ENCODE results near the gene IFNW1.
"Not testable (repeated sequence)": the region's sequence is repeated elsewhere in the genome, so short reads cannot be mapped to it uniquely, and the experiment has no call there.

Gene IFNW1

DNA sequence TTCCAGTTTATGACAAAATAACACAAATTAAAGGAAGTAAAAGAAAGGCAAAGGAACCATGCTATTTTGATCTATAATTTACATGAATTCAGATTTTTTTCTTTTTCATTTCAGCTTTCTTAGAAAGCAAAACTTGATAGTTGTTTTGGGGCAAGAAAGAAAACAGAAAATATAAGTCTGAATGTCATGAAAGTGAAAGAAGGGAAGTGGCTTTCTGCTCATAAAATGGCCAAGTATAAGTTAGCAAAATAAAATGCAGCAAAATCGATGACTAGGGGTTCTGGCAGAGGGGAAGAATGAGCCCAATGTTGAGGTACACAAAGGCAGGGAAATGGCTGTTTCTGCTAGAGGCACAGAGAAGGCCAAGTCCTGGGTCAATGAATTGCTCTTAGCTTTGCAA, 3.0 kb upstream of the IFNW1 start:
- no peak overlapping the region for H4K12ac ChIP-seq (ENCODE audit: low read depth, low read length)
- H3K4ac ChIP-seq (ENCODE audit: low read depth, low read length) = no peak overlapping the region
- no peak for DNase-seq
- no peak overlapping the region for H2BK120ac ChIP-seq (ENCODE audit: insufficient read depth, low read length, poor library complexity)
- no peaks in the 10 kb centered on the region for H3K36me3 ChIP-seq (ENCODE audit: control insufficient read depth in 1 of 2, insufficient read depth in 2 of 2, low read length in 2 of 2)
- H3K79me1 ChIP-seq (ENCODE audit: low read length) = no peaks in the 10 kb centered on the region
- H2BK5ac ChIP-seq (ENCODE audit: low read depth, low read length, poor library complexity) = no peak overlapping the region
- no peak overlapping the region for H3K18ac ChIP-seq (ENCODE audit: low read length)
- no peak overlapping the region for H3K27ac ChIP-seq (ENCODE audit: low read depth, low read length)
- no peak overlapping the region for H3K4me3 ChIP-seq (ENCODE audit: low read depth, low read length)
- no peak overlapping the region for H3K9ac ChIP-seq (ENCODE audit: low read length)
- H3K23ac ChIP-seq (ENCODE audit: low read length) = no peak overlapping the region
- no peak overlapping the region for H4K8ac ChIP-seq (ENCODE audit: low read depth, low read length)
- no peaks in the 10 kb centered on the region for H3K4me1 ChIP-seq (ENCODE audit: control insufficient read depth in 1 of 2, insufficient read depth in 2 of 2, low read length in 2 of 2)
- H2AFZ ChIP-seq (ENCODE audit: insufficient read depth, low read length, poor library complexity) = no peak overlapping the region
- no peak overlapping the region for H2BK12ac ChIP-seq (ENCODE audit: low read length)
- H3K4me2 ChIP-seq (ENCODE audit: low read length) = no peak overlapping the region
- H3K14ac ChIP-seq (ENCODE audit: low read length) = no peak overlapping the region
- H3K9me3 ChIP-seq (ENCODE audit: insufficient read depth, low read depth, low read length) = peaks cover 3% of the 10 kb centered on the region
- no CpG with 5 or more reads among the region's 1 CpG for WGBS (ENCODE audit: extremely low coverage, insufficient coverage, insufficient read length)
- no peaks in the 10 kb centered on the region for H3K79me2 ChIP-seq (ENCODE audit: control insufficient read depth, insufficient read depth, low read length, poor library complexity)
- no peak overlapping the region for H4K91ac ChIP-seq (ENCODE audit: low read depth, low read length)
- no peak overlapping the region for H2AK5ac ChIP-seq (ENCODE audit: low read length)
- no peaks in the 10 kb centered on the region for H3K27me3 ChIP-seq (ENCODE audit: insufficient read depth, low read length)

DNA sequence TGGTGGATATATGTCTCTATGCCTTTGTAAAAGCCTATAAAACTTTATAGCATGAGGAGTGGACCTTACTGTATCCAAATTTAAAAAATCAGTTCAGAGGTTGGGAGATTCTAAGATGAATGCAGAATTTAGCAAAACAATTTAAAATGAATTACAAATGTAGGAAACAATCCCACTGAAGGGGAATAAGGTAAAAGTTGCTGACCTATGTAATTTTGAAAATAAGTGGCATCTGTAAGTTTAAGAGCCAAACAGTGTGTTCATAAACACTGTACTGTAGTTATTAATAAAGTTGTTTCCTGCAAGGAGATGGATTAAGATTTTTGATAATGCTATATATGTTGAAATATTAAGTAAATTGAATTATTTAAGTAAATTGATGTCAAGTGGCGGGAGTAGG, 4.6 kb downstream of the IFNW1 start:
- H3K23ac ChIP-seq (ENCODE audit: low read length) = no peak overlapping the region
- H3K27me3 ChIP-seq (ENCODE audit: insufficient read depth, low read length) = no peaks in the 10 kb centered on the region
- no peak overlapping the region for H3K4me3 ChIP-seq (ENCODE audit: low read depth, low read length)
- no CpG with 5 or more reads among the region's 1 CpG for WGBS (ENCODE audit: extremely low coverage, insufficient coverage, insufficient read length)
- no peaks in the 10 kb centered on the region for H3K36me3 ChIP-seq (ENCODE audit: control insufficient read depth in 1 of 2, insufficient read depth in 2 of 2, low read length in 2 of 2)
- H4K91ac ChIP-seq (ENCODE audit: low read depth, low read length) = no peak overlapping the region
- H4K8ac ChIP-seq (ENCODE audit: low read depth, low read length) = no peak overlapping the region
- H2BK5ac ChIP-seq (ENCODE audit: low read depth, low read length, poor library complexity) = no peak overlapping the region
- H3K4me2 ChIP-seq (ENCODE audit: low read length) = no peak overlapping the region
- H3K9me3 ChIP-seq (ENCODE audit: insufficient read depth, low read depth, low read length) = peaks cover 2% of the 10 kb centered on the region
- no peak overlapping the region for H2BK12ac ChIP-seq (ENCODE audit: low read length)
- no peak overlapping the region for H3K14ac ChIP-seq (ENCODE audit: low read length)
- no peak overlapping the region for H2BK120ac ChIP-seq (ENCODE audit: insufficient read depth, low read length, poor library complexity)
- no peak overlapping the region for H3K4ac ChIP-seq (ENCODE audit: low read depth, low read length)
- H4K12ac ChIP-seq (ENCODE audit: low read depth, low read length) = no peak overlapping the region
- no peaks in the 10 kb centered on the region for H3K79me2 ChIP-seq (ENCODE audit: control insufficient read depth, insufficient read depth, low read length, poor library complexity)
- no peaks in the 10 kb centered on the region for H3K79me1 ChIP-seq (ENCODE audit: low read length)
- H2AK5ac ChIP-seq (ENCODE audit: low read length) = no peak overlapping the region
- H3K9ac ChIP-seq (ENCODE audit: low read length) = no peak overlapping the region
- H2AFZ ChIP-seq (ENCODE audit: insufficient read depth, low read length, poor library complexity) = no peak overlapping the region
- H3K4me1 ChIP-seq (ENCODE audit: control insufficient read depth in 1 of 2, insufficient read depth in 2 of 2, low read length in 2 of 2) = no peaks in the 10 kb centered on the region
- no peak overlapping the region for H3K27ac ChIP-seq (ENCODE audit: low read depth, low read length)
- no peak for DNase-seq
- no peak overlapping the region for H3K18ac ChIP-seq (ENCODE audit: low read length)

DNA sequence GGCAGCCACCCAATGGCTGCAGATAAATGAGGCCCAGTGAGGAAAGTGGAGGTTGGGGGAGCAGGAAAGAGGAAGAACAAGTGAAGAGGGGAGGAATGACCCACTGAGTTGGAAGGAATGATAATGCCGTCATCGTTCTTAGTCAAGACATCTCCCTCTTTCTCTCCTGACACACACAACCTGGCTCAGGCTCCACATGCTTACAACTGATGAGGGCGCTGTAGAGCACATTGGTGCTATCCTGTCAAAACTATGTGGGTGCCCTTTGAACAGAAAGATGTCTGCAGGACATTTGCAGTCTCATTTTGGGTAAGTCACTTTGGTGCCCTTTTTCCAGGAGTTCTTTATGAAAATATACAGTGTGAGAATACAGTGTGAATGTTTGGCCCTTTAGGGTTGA, 5.9 kb downstream of the IFNW1 start:
- no peak overlapping the region for H3K4me3 ChIP-seq (ENCODE audit: low read depth, low read length)
- no peaks in the 10 kb centered on the region for H3K27me3 ChIP-seq (ENCODE audit: insufficient read depth, low read length)
- no peak overlapping the region for H4K12ac ChIP-seq (ENCODE audit: low read depth, low read length)
- no peak overlapping the region for H3K14ac ChIP-seq (ENCODE audit: low read length)
- H3K9ac ChIP-seq (ENCODE audit: low read length) = no peak overlapping the region
- no CpG with 5 or more reads among the region's 3 CpGs for WGBS (ENCODE audit: extremely low coverage, insufficient coverage, insufficient read length)
- no peak overlapping the region for H2BK5ac ChIP-seq (ENCODE audit: low read depth, low read length, poor library complexity)
- no peaks in the 10 kb centered on the region for H3K79me1 ChIP-seq (ENCODE audit: low read length)
- H4K8ac ChIP-seq (ENCODE audit: low read depth, low read length) = no peak overlapping the region
- no peaks in the 10 kb centered on the region for H3K79me2 ChIP-seq (ENCODE audit: control insufficient read depth, insufficient read depth, low read length, poor library complexity)
- H2AK5ac ChIP-seq (ENCODE audit: low read length) = no peak overlapping the region
- H4K91ac ChIP-seq (ENCODE audit: low read depth, low read length) = no peak overlapping the region
- no peaks in the 10 kb centered on the region for H3K4me1 ChIP-seq (ENCODE audit: control insufficient read depth in 1 of 2, insufficient read depth in 2 of 2, low read length in 2 of 2)
- H3K9me3 ChIP-seq (ENCODE audit: insufficient read depth, low read depth, low read length) = peaks cover 2% of the 10 kb centered on the region
- H2BK120ac ChIP-seq (ENCODE audit: insufficient read depth, low read length, poor library complexity) = no peak overlapping the region
- H3K36me3 ChIP-seq (ENCODE audit: control insufficient read depth in 1 of 2, insufficient read depth in 2 of 2, low read length in 2 of 2) = no peaks in the 10 kb centered on the region
- H2BK12ac ChIP-seq (ENCODE audit: low read length) = no peak overlapping the region
- H3K27ac ChIP-seq (ENCODE audit: low read depth, low read length) = no peak overlapping the region
- no peak overlapping the region for H3K18ac ChIP-seq (ENCODE audit: low read length)
- no peak for DNase-seq
- H3K4me2 ChIP-seq (ENCODE audit: low read length) = no peak overlapping the region
- H3K4ac ChIP-seq (ENCODE audit: low read depth, low read length) = no peak overlapping the region
- H3K23ac ChIP-seq (ENCODE audit: low read length) = no peak overlapping the region
- H2AFZ ChIP-seq (ENCODE audit: insufficient read depth, low read length, poor library complexity) = no peak overlapping the region

DNA sequence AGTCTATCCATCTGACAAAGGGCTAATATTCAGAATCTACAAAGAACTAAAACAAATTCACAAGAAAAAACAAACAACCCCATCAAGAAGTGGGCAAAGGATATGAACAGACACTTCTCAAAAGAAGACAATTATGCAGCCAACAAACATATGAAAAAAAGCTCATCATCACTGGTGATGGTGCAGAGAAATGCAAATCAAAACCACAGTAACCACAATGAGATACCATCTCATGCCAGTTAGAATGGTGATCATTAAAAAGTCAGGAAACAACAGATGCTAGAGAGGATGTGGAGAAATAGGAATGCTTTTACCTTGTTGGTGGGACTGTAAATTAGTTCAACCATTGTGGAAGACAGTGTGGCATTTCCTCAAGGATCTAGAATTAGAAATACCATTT, 13.4 kb downstream of the IFNW1 start:
- H3K27me3 ChIP-seq (ENCODE audit: insufficient read depth, low read length); H3K4ac ChIP-seq (ENCODE audit: low read depth, low read length); H3K18ac ChIP-seq (ENCODE audit: low read length); H3K36me3 ChIP-seq (ENCODE audit: control insufficient read depth in 1 of 2, insufficient read depth in 2 of 2, low read length in 2 of 2); H3K14ac ChIP-seq (ENCODE audit: low read length); H4K91ac ChIP-seq (ENCODE audit: low read depth, low read length); H3K9ac ChIP-seq (ENCODE audit: low read length); H2AK5ac ChIP-seq (ENCODE audit: low read length); H3K4me2 ChIP-seq (ENCODE audit: low read length); H3K27ac ChIP-seq (ENCODE audit: low read depth, low read length); H4K8ac ChIP-seq (ENCODE audit: low read depth, low read length); H4K12ac ChIP-seq (ENCODE audit: low read depth, low read length); H2BK12ac ChIP-seq (ENCODE audit: low read length); H2AFZ ChIP-seq (ENCODE audit: insufficient read depth, low read length, poor library complexity); H2BK5ac ChIP-seq (ENCODE audit: low read depth, low read length, poor library complexity); DNase-seq; H3K79me1 ChIP-seq (ENCODE audit: low read length); H3K9me3 ChIP-seq (ENCODE audit: insufficient read depth, low read depth, low read length); H3K79me2 ChIP-seq (ENCODE audit: control insufficient read depth, insufficient read depth, low read length, poor library complexity); H3K4me1 ChIP-seq (ENCODE audit: control insufficient read depth in 1 of 2, insufficient read depth in 2 of 2, low read length in 2 of 2); H3K23ac ChIP-seq (ENCODE audit: low read length); H3K4me3 ChIP-seq (ENCODE audit: low read depth, low read length); H2BK120ac ChIP-seq (ENCODE audit: insufficient read depth, low read length, poor library complexity): not testable (repeated sequence)

All from trophoblast cell (in vitro differentiated cells and primary cell).